OCI-LY7 (cell line): Measurements from ENCODE around the gene NME2. TPM values are rescaled to one million over a fixed set of nuclear protein-coding genes. Genes with fewer than 3 reads are reported as not detected.

Source experiments
- Bru-seq: library from RNA; stranded (reverse); fragments of 400-500 nt; gene quantifications from one replicate; lab custom pipeline; 2021; lab: Mats Ljungman, UMichigan
- BruChase-seq, 2 experiments: library from RNA; stranded (reverse); fragments of 400-500 nt; gene quantifications; one replicate each; lab custom pipeline; 2021; lab: Mats Ljungman, UMichigan
- BruUV-seq: library from RNA; stranded (reverse); fragments of 400-500 nt; replicated peaks from 2 replicates; lab custom pipeline; 2021; lab: Mats Ljungman, UMichigan
- CTCF ChIA-PET: fragments of 300-600 bp; sonication (Branson Sonifier 250); formaldehyde crosslinking; loops from one replicate; lab custom pipeline; 2022; ENCODE audit warnings: antibody characterized with exemption; ENCODE audit not compliant: unreplicated experiment; lab: Charles Lee
- POLR2A ChIA-PET: fragments of 300-600 bp; sonication (Branson Sonifier 250); formaldehyde crosslinking; loops from one replicate; lab custom pipeline; 2022; ENCODE audit warnings: antibody characterized with exemption; lab: Charles Lee
- DNase-seq: peaks from one replicate; pipeline ENCODE4 v3.0.0-alpha.2; 2015; ENCODE audit warnings: low spot score
- H2AFZ ChIP-seq: fragments of 200-600 bp; sonication (generic), shearing (Covaris generic); 2 replicates; pipeline ENCODE4 v1.6.1; 2014; ENCODE audit warnings: mild to moderate bottlenecking, antibody characterized with exemption, low read length, moderate library complexity
- H3K27ac ChIP-seq: fragments of 200-600 bp; sonication (generic); 2 replicates; pipeline ENCODE4 v1.5.1; 2014; ENCODE audit warnings: mixed run types, low read depth, mild to moderate bottlenecking, moderate library complexity, low read length, inconsistent platforms; ENCODE audit not compliant: poor library complexity, severe bottlenecking
- H3K36me3 ChIP-seq: fragments of 200-600 bp; sonication (generic); 2 replicates; pipeline ENCODE4 v1.6.1; 2014; ENCODE audit warnings: mild to moderate bottlenecking, antibody characterized with exemption, low read length, moderate library complexity, mixed read lengths; ENCODE audit not compliant: insufficient read depth
- H3K4me1 ChIP-seq: fragments of 200-600 bp; sonication (generic); 2 replicates; pipeline ENCODE4 v1.5.1; 2014; ENCODE audit warnings: mild to moderate bottlenecking, low read length; ENCODE audit not compliant: insufficient read depth, poor library complexity, severe bottlenecking
- H3K4me2 ChIP-seq: fragments of 200-600 bp; sonication (generic); 2 replicates; pipeline ENCODE4 v1.6.1; 2014; ENCODE audit warnings: mild to moderate bottlenecking, low read length
- H3K4me3 ChIP-seq: fragments of 200-600 bp; sonication (generic); 2 replicates; pipeline ENCODE4 v1.5.1; 2014; ENCODE audit warnings: mild to moderate bottlenecking, low read depth, low read length; ENCODE audit not compliant: poor library complexity, severe bottlenecking
- H3K79me2 ChIP-seq: fragments of 200-600 bp; sonication (generic); 2 replicates; pipeline ENCODE4 v1.6.1; 2016; ENCODE audit warnings: low read depth, mild to moderate bottlenecking, low read length, moderate library complexity, mixed read lengths; ENCODE audit not compliant: insufficient read depth
- H3K9me2 ChIP-seq: fragments of 200-600 bp; sonication (generic); 2 replicates; pipeline ENCODE4 v1.6.1; 2016; ENCODE audit warnings: mild to moderate bottlenecking, low read length, mixed read lengths; ENCODE audit not compliant: insufficient read depth
- H3K9me3 ChIP-seq: fragments of 200-600 bp; sonication (generic); 2 replicates; pipeline ENCODE4 v1.6.1; 2014; ENCODE audit warnings: mild to moderate bottlenecking, mixed run types, low read length, mixed read lengths
- H4K20me1 ChIP-seq: fragments of 200-600 bp; sonication (generic); 2 replicates; pipeline ENCODE4 v1.6.1; 2014; ENCODE audit warnings: mild to moderate bottlenecking, antibody characterized with exemption, low read length, moderate library complexity, mixed read lengths; ENCODE audit not compliant: insufficient read depth
- CTCF ChIP-seq: fragments of 200-600 bp; sonication (generic); conservative IDR thresholded peaks from 2 replicates; pipeline ENCODE4 v1.5.1; 2014; ENCODE audit warnings: mild to moderate bottlenecking, antibody characterized with exemption, low read length, moderate library complexity, mixed read lengths
- EZH2phosphoT487 ChIP-seq: fragments of 200-600 bp; sonication (generic); IDR thresholded peaks from 2 replicates; pipeline ENCODE4 v1.6.1; 2018; ENCODE audit warnings: low read depth, borderline replicate concordance, mild to moderate bottlenecking, mixed run types, antibody characterized with exemption, low read length, moderate library complexity, mixed read lengths
- intact Hi-C: fragments of 100-400 bp; cut with micrococcal nuclease; formaldehyde crosslinking; loops from one replicate; pipeline ENCODE4 v1.10.0; 2022; ENCODE audit not compliant: unreplicated experiment
- long read RNA-seq: library from polyadenylated mRNA; stranded (forward); transcript quantifications from one replicate; pipeline ENCODE4 v2.0.0, GENCODE V29; 2022
- total RNA-seq, 2 experiments: library from RNA; depleted of rRNA in 1 of 2; stranded (reverse); fragments of >200 nt in 1 of 2; shearing (Covaris generic) in 1 of 2; gene quantifications; 2 replicates each; pipeline ENCODE4 v1.2.3, GENCODE V29; 2014 to 2022

NME2 gene
- total RNA-seq (2014; rRNA removed; shearing (Covaris generic)) (369 and 397 TPM in 2 replicates), total RNA-seq (2022) (530 and 582 TPM in 2 replicates), Bru-seq, nascent RNA (percentile 86 among the genes with signal in this experiment), BruChase-seq, experiment 1, labeled RNA remaining after a 6-hour chase (percentile 94 among the genes with signal in this experiment), BruChase-seq, experiment 2, labeled RNA remaining after a 2-hour chase (percentile 84 among the genes with signal in this experiment)
- long read RNA-seq, transcript NME2-202 (4 exons, 866 nt) = minor isoform, 18 of 218 reads
- long read RNA-seq, transcript NME2-201 (4 exons, 568 nt) = minor isoform, 6 of 218 reads
- long read RNA-seq, transcript NME2-205 (5 exons, 826 nt) = major isoform, 173 of 218 reads
- long read RNA-seq, transcript NME2-209 (2 exons, 789 nt) = minor isoform, 8 of 218 reads
- long read RNA-seq, partial matches to known transcripts = 1 of 218 reads
- long read RNA-seq, other reads (novel, unspliced or antisense) = 8 of 218 reads

DNA sequence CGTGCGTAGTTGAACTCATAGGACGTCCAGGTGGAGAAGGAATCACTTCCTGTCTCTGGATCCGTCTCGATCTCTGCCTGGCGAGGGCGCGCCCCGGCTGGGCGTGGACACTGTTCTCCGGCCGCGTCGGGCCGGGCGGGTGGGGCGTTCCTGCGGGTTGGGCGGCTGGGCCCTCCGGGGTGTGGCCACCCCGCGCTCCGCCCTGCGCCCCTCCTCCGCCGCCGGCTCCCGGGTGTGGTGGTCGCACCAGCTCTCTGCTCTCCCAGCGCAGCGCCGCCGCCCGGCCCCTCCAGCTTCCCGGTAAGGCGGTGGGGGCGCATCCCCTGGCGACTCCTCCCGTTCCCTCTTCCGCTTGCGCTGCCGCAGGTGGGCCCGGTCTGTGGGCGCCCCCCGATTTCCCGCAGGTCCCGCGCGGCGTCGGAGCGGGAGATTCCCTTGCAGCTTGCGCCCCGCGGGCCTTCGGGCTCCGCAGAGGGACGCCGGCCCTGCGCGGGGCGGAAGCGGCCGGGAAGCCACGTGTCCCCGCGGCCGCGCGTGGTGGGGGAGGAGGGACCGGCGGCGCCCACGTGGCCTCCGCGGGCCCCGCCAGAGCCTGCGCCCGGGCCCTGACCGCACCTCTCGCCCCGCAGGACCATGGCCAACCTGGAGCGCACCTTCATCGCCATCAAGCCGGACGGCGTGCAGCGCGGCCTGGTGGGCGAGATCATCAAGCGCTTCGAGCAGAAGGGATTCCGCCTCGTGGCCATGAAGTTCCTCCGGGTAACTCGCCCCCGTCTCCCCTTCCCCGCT is at the start of gene NME2:
TSS of gene NME2 (plus strand) at position 214 of the 789 bp plus-strand sequence. CDS start at position 634, 420 bp downstream.
- TF ChIP-seq EZH2phosphoT487 (no peak), CTCF (no peak)
- Histone ChIP-seq H3K79me2 (peaks cover 19% of the 10 kb centered on the region), H4K20me1 (0 out of 2 replicates have a peak, but pooled peaks cover 4% of the 10 kb centered on the region), H3K9me3 (no peaks in the 10 kb centered on the region), H2AFZ (peak within 1 kb of the TSS; percentile 61), H3K36me3 (peaks cover 69% of the 10 kb centered on the region), H3K4me2 (peak within 1 kb of the TSS; percentile 71), H3K9me2 (no peaks in the 10 kb centered on the region), H3K27ac (peak within 1 kb of the TSS; percentile 71), H3K4me3 (peak within 1 kb of the TSS; percentile 83), H3K4me1 (peaks cover 22% of the 10 kb centered on the region)
- ChIA-PET CTCF (no interaction called here), POLR2A (no interaction called here)
- DNase-seq = peak; percentile 86
- intact Hi-C loops = loop anchor here (2.0 kb wide), 1 partner anchor 94 kb away; the partner anchor contains the start of genes MBTD1 and UTP18
- BruUV-seq = no TSS peak

GRCh38 chr17:51118330-51119195 is 47.6 kb upstream of the NME2 start:
- Histone ChIP-seq H4K20me1 (peaks cover 26% of the 10 kb centered on the region), H3K9me3 (no peaks in the 10 kb centered on the region), H3K4me2 (peak overlapping the region; percentile 100), H3K27ac (peak overlapping the region; percentile 87), H3K4me3 (peak overlapping the region; percentile 100), H2AFZ (no peak overlapping the region), H3K79me2 (peaks cover 66% of the 10 kb centered on the region), H3K4me1 (peaks cover 38% of the 10 kb centered on the region), H3K36me3 (peaks cover 16% of the 10 kb centered on the region), H3K9me2 (no peaks in the 10 kb centered on the region)
- POLR2A ChIA-PET = interaction anchor here (0.6 to 1.0 kb wide), 8 partner anchors 8 to 261 kb away, joined by 3 to 10 read pairs (median 4); no protein-coding TSS in a partner anchor
- DNase-seq = peak; percentile 41
- CTCF ChIA-PET = no interaction called here
- intact Hi-C loops = no loop called here
- BruUV-seq = TSS peak; percentile 64
- TF ChIP-seq CTCF (no peak), EZH2phosphoT487 (no peak)
